ENCODE results near the gene DDX18. TPM values are rescaled to one million over a fixed set of nuclear protein-coding genes. Genes with fewer than 3 reads are reported as not detected.

The DDX18 gene
- total RNA-seq, 1 experiment from 2014 or later, result 107 TPM

- H3K36me3 Mint-ChIP-seq, result peaks cover 54% of the 10 kb centered on the region
- TF ChIP-seq ZNF317 (CRISPR knock-in tag; IDR thresholded peaks at IDR 0.05; ENCODE audit: borderline replicate concordance, low read depth) (no peak), FOXK1 (CRISPR knock-in tag; IDR thresholded peaks at IDR 0.05) (no peak), E2F1 (CRISPR knock-in tag; IDR thresholded peaks at IDR 0.05) (no peak), SP1 (CRISPR knock-in tag; conservative IDR thresholded peaks at IDR 0.05) (no peak), EMX1 (CRISPR knock-in tag; IDR thresholded peaks at IDR 0.05) (no peak)
- no peak overlapping the region for H3K4me3 Mint-ChIP-seq
- H3K27me3 Mint-ChIP-seq (ENCODE audit: low read depth), result peaks cover 5% of the 10 kb centered on the region
- DNase-seq (ENCODE audit: low spot score) (no peak), ATAC-seq (no peak)
- H3K4me1 Mint-ChIP-seq, result peaks cover 7% of the 10 kb centered on the region
- POLR2A ChIA-PET, result no interaction called here
- CTCF ChIA-PET, result interaction anchor here (1.4 kb wide), 1 partner anchor 171 kb away, joined by 3 read pairs; no protein-coding TSS in a partner anchor
- no peaks in the 10 kb centered on the region for H3K9me3 Mint-ChIP-seq
- H3K27ac Mint-ChIP-seq, result no peak overlapping the region
Observed at GRCh38 chr2:117832332-117832731, 17.8 kb downstream of the DDX18 start.

DNA sequence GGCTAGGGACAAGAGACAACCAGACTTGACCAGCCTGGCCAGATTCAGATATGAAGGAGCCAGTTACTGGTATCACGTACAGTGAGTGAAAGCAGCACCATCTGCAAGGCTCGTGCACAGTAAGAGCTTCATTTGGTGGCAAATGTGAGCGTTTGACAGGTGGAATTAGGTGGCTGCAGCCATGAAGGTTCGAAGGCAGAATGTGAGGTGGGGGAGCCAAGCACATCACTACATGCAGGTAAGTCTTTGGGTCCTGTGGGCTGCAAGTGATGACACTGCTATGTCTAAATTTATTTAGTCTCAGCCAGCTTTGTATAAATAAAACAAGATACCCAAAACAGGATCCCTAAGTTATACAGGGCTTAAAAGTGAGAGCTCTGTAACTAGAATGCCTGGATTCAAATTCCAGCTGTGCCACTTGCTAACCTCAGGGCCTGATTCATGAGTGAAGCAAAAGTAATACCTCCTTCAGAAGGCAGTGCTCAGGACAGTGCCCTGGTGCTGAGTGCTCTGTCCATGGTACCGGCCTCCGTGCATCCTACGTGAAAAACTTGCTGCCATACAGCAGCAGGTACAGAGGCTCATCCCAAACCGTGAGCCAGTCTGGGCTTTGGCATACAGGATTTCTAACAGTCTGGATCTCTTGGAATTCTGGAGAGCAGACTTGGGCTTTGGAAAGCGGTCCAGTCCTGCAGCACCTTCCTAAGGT lies 18.6 kb downstream of the DDX18 start:
- H3K9me3 Mint-ChIP-seq, result no peaks in the 10 kb centered on the region
- ATAC-seq (peak; percentile 10; the same call in 1 of the 2 replicates), DNase-seq (ENCODE audit: low spot score) (peak; percentile 28)
- H3K27me3 Mint-ChIP-seq (ENCODE audit: low read depth), result peaks cover 9% of the 10 kb centered on the region
- CTCF ChIA-PET, result no interaction called here
- peaks cover 10% of the 10 kb centered on the region for H3K4me1 Mint-ChIP-seq
- no peak overlapping the region for H3K27ac Mint-ChIP-seq
- H3K4me3 Mint-ChIP-seq, result no peak overlapping the region
- peaks cover 54% of the 10 kb centered on the region for H3K36me3 Mint-ChIP-seq
- POLR2A ChIA-PET, result no interaction called here
- TF ChIP-seq RELA (CRISPR knock-in tag; IDR thresholded peaks at IDR 0.05; ENCODE audit: borderline replicate concordance) (no peak), E2F4 (CRISPR knock-in tag; IDR thresholded peaks at IDR 0.05; ENCODE audit: borderline replicate concordance, low read depth) (no peak), ZNF396 (CRISPR knock-in tag; IDR thresholded peaks at IDR 0.05; ENCODE audit: borderline replicate concordance) (no peak), USF2 (CRISPR knock-in tag; IDR thresholded peaks at IDR 0.05) (no peak), AR (CRISPR knock-in tag; IDR thresholded peaks at IDR 0.05) (no peak), MXD4 (CRISPR knock-in tag; IDR thresholded peaks at IDR 0.05; ENCODE audit: borderline replicate concordance) (no peak), SOX15 (CRISPR knock-in tag; IDR thresholded peaks at IDR 0.05) (no peak), HMGA2 (CRISPR knock-in tag; IDR thresholded peaks at IDR 0.05) (no peak), ZNF423 (CRISPR knock-in tag; IDR thresholded peaks at IDR 0.05) (no peak), SMAD4 (CRISPR knock-in tag; IDR thresholded peaks at IDR 0.05) (peak; percentile 48; the same call in 1 of the 2 replicates), NFE2L1 (CRISPR knock-in tag; IDR thresholded peaks at IDR 0.05) (no peak), ZNF416 (CRISPR knock-in tag; IDR thresholded peaks at IDR 0.05) (no peak), OVOL2 (CRISPR knock-in tag; IDR thresholded peaks at IDR 0.05; ENCODE audit: borderline replicate concordance) (no peak), JUN (CRISPR knock-in tag; IDR thresholded peaks at IDR 0.05) (0 out of 2 replicates have a peak, but pooled peaks have one; percentile 62), ZNF317 (CRISPR knock-in tag; IDR thresholded peaks at IDR 0.05; ENCODE audit: borderline replicate concordance, low read depth) (no peak)
- TF ChIP-seq, protein P1, sequence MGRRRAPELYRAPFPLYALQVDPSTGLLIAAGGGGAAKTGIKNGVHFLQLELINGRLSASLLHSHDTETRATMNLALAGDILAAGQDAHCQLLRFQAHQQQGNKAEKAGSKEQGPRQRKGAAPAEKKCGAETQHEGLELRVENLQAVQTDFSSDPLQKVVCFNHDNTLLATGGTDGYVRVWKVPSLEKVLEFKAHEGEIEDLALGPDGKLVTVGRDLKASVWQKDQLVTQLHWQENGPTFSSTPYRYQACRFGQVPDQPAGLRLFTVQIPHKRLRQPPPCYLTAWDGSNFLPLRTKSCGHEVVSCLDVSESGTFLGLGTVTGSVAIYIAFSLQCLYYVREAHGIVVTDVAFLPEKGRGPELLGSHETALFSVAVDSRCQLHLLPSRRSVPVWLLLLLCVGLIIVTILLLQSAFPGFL (CRISPR knock-in tag; IDR thresholded peaks at IDR 0.05; ENCODE audit: borderline replicate concordance), result 0 out of 2 replicates have a peak, but pooled peaks have one; percentile 65
- TF ChIP-seq, protein P2, sequence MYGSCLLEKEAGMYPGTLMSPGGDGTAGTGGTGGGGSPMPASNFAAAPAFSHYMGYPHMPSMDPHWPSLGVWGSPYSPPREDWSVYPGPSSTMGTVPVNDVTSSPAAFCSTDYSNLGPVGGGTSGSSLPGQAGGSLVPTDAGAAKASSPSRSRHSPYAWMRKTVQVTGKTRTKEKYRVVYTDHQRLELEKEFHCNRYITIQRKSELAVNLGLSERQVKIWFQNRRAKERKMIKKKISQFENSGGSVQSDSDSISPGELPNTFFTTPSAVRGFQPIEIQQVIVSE (CRISPR knock-in tag; IDR thresholded peaks at IDR 0.05; ENCODE audit: borderline replicate concordance), result no peak
- TF ChIP-seq, protein P3, sequence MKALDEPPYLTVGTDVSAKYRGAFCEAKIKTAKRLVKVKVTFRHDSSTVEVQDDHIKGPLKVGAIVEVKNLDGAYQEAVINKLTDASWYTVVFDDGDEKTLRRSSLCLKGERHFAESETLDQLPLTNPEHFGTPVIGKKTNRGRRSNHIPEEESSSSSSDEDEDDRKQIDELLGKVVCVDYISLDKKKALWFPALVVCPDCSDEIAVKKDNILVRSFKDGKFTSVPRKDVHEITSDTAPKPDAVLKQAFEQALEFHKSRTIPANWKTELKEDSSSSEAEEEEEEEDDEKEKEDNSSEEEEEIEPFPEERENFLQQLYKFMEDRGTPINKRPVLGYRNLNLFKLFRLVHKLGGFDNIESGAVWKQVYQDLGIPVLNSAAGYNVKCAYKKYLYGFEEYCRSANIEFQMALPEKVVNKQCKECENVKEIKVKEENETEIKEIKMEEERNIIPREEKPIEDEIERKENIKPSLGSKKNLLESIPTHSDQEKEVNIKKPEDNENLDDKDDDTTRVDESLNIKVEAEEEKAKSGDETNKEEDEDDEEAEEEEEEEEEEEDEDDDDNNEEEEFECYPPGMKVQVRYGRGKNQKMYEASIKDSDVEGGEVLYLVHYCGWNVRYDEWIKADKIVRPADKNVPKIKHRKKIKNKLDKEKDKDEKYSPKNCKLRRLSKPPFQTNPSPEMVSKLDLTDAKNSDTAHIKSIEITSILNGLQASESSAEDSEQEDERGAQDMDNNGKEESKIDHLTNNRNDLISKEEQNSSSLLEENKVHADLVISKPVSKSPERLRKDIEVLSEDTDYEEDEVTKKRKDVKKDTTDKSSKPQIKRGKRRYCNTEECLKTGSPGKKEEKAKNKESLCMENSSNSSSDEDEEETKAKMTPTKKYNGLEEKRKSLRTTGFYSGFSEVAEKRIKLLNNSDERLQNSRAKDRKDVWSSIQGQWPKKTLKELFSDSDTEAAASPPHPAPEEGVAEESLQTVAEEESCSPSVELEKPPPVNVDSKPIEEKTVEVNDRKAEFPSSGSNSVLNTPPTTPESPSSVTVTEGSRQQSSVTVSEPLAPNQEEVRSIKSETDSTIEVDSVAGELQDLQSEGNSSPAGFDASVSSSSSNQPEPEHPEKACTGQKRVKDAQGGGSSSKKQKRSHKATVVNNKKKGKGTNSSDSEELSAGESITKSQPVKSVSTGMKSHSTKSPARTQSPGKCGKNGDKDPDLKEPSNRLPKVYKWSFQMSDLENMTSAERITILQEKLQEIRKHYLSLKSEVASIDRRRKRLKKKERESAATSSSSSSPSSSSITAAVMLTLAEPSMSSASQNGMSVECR (CRISPR knock-in tag; IDR thresholded peaks at IDR 0.05; ENCODE audit: borderline replicate concordance), result peak; percentile 21; the same call in 1 of the 2 replicates

Measured in WTC11 (cell line).